HG02571 (cell line): Measurements from ENCODE around the gene RFX6.
"Not testable (repeated sequence)": the region's sequence is repeated elsewhere in the genome, so short reads cannot be mapped to it uniquely, and the experiment has no call there.

Experiments used
- ATAC-seq: cut with Tn5 transposase; IDR thresholded peaks from one replicate; pipeline ENCODE4 v1.9.1; 2021; ENCODE audit warnings: mild to moderate bottlenecking, moderate library complexity; ENCODE audit not compliant: unreplicated experiment

RFX6 gene, protein sequence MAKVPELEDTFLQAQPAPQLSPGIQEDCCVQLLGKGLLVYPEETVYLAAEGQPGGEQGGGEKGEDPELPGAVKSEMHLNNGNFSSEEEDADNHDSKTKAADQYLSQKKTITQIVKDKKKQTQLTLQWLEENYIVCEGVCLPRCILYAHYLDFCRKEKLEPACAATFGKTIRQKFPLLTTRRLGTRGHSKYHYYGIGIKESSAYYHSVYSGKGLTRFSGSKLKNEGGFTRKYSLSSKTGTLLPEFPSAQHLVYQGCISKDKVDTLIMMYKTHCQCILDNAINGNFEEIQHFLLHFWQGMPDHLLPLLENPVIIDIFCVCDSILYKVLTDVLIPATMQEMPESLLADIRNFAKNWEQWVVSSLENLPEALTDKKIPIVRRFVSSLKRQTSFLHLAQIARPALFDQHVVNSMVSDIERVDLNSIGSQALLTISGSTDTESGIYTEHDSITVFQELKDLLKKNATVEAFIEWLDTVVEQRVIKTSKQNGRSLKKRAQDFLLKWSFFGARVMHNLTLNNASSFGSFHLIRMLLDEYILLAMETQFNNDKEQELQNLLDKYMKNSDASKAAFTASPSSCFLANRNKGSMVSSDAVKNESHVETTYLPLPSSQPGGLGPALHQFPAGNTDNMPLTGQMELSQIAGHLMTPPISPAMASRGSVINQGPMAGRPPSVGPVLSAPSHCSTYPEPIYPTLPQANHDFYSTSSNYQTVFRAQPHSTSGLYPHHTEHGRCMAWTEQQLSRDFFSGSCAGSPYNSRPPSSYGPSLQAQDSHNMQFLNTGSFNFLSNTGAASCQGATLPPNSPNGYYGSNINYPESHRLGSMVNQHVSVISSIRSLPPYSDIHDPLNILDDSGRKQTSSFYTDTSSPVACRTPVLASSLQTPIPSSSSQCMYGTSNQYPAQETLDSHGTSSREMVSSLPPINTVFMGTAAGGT

GRCh38 chr6:116876635-116877611, at the start of gene RFX6:
Gene RFX6 (plus strand): TSS chr6:116877242. CDS start chr6:116877276, 34 bp downstream.
- ATAC-seq, result no peak

DNA sequence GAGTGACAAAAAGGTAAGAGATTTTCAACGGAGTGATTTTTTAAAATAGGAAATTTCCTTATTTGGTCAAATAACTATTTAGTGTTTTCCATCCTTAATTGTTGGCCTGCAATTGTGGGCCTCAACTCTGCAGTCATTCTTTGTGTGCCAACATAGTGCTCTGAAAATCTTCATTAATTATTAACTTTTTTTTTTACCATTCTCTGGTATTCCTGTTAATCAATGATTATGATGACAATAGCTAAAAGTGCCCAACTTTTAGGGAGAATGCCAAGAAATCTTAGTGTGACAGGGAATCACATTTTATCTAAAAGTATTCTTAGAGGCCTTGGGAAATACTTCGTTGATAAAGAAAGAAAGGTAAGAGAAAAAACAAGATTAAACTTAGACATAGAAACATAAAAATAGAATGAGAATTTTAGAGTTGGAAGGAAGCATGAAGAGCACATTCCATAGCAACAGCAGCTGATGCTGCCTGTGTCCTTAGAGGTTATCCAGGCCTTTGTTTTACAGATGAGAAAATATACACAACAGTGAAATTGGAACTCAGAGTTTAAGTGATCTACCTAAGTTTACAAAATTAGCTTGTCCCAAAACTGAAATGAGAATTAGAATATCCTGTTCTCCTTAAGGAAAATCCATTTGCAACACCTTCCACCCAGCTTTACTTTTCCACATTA, 49.3 kb upstream of the RFX6 start:
- ATAC-seq, result no peak

DNA sequence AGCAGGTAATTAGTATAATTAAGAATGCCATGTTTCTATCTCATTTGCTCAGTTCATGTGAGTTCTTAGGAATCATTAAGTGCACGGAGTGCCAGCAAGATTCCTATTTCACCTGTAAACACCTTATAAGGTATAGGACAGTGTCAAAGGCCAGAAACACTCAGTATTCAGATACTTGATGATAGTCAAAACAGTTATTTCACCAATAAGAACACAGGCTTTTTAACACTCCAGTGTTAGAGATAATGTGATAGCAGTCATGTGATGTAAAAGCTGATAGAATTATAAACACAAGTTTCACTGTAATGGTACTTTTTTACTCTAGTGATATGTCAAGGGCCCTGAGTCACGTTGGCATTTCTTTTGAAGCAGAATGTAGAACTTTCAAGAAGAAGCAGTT, 48.1 kb upstream of the RFX6 start, which contains the start of gene GPRC6A:
Gene GPRC6A, minus strand, starts transcription at position 101 of the 400 bp plus-strand sequence. Its CDS starts 70 bp downstream, at position 31.
- no peak for ATAC-seq

DNA sequence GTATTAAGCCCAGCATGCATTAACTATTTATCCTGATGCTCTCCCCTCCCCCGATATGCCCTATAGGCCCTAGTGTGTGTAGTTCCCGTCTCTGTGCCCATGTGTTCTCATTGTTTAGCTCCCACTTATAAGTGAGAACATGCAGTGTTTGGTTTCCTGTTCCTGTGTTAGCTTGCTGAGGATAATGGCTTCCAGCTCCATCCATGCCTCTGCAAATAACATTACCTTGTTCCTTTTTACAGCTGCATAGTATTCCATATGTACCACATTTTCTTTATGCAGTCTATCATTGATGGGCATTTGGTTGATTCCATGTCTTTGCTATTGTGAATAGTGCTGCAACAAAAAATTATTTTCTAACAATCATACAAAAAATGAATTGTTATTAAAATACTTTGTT, 42.5 kb upstream of the RFX6 start:
- ATAC-seq, result not testable (repeated sequence)

DNA sequence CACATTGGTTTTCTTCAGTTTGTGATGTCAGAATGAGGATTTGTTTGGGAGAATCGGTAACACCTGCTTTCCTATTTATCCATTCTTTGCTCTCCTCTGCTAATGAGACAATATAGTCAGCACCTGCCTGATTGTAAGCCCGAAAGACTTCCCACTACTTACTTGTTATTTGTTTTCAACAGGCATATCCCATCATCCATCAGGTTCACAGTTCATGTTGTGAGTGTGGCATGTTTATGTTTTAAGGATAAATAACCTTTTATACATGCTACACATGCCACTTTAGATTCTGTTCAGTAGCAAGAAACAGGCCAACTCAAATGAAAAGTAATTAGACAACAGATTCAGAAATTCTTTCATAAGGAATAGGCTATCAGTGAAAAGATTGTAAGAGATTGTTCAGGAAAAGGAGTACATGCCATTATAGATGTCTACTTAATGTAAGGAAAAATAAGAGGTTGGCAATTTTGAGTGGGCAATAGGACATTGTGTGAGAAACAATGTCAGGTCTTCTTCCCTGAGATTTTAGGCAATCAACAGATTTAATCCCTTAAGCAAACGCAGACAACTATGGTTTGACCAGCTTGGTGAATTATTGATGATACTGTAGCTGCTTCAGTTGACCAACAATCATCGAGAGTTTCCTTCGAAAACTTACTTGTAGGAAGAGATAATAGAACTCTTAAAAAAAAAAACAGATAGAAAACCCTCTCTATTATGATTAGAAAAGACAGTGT, 40.3 kb upstream of the RFX6 start:
- ATAC-seq, result no peak

DNA sequence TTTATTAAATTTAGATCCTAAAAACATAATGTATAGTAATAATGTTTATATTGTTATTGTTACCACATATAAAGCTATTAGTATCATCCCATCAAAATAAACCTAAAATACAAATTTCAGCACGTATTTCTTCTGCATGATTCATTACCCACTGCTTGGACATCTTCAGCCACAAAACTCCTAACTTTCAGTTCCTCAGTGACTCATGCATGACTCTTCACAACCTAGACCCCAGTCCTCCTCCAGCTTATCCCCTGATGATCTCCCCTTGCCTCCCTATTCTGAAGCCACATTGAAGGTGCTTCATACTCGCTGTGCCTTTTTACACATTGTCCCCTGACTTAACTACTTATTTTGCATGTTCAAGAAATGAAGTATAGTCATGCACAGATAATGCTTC, 37.0 kb upstream of the RFX6 start:
- no peak for ATAC-seq

DNA sequence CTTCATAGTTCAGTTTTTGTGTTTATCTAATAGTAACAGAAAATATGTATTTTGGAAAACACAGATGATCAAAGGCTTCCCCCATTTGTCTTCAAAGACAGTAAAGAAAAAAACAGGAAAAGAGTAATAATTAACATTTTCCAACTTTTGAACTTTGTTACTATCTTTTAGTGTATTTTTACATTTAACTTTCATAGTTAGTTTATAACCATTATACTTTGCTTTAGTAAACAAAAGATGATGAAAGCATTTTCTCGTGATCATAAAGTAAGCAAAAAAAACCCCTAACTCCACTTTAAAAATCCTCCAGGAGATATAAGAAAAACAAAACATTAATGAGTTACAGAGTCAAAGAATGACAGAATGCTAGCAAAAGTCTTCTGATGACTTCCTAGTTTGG, 34.6 kb upstream of the RFX6 start:
- no peak for ATAC-seq

DNA sequence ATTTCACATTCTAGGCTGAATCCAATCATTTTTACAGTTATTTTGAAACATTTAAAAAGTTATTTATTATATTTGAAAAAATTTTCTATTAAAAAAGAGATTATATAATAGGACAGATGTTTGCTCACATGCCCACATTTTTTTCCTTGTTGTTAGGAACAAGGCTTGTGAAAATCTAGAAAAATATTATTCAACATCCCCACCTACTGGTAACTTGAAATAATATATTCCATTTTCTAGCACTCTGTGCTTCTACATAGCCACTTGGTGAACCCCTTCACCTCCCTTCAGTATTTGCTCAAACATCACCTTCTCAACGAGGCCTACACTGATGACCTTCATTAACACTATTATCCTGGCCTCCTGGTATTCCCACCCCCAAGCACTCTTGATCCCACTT, 29.8 kb upstream of the RFX6 start:
- ATAC-seq, result no peak

DNA sequence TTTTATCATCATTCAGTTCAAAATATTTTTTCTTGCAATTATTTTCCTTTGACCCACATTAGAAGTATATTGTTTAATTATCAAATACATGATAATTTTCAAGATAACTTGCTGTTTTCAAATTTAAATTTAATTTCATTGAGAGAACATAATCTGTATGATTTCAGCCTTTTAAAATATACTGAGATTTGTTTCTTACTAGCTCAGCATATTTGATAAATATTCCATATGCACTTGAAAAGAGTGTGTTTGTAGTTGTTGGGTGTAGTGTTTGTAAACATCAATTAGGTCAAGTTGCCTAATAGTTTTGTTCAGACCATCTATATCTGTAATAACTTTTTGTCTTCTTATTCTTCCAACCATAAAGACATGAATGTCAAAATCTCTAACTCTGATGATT, 19.0 kb upstream of the RFX6 start:
- no peak for ATAC-seq

DNA sequence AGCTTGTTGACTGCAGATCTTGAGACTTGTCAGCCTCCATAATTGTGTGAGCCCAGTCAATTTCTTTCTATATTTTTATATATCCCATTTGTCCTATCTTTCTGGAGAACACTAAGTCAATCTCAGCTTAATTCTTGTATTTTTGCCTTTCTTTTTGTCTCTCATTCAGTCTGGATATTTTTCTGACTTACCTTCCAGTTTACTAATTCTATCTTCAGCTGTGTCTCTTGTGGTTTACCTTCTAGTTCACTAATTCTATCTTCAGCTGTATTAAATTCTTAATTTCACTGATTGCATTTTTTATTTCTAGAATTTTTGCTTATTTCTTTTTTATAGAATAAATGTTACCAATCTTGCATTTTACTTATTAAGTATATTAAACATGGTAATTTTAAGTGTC, 17.8 kb upstream of the RFX6 start:
- ATAC-seq, result no peak

DNA sequence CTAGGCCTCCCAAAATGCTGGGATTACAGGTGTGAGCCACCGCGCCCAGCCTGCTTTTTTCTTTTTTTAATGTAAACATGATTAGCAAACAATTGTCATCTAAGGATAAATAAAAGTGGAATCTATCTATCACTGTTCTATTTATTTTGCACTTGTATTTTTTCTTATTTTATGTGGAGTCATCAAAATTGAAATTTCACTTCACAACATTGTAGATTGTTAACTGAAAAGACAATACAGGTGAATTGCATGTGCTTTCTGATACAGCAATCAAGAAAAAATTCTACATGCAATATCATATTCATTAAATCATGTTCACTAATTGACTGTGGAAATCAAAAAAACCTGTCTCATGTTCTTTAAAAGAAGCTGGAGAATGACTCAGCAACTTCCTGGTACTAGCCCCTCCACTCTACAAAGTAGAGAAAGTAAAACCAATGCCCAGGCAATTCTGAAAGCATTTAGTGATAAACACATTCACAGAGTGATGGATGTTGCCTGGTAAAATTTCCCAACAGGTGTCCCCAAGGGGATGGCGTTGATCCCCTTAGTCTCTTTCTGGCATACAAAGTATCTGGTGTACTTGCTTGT, 10.7 kb upstream of the RFX6 start:
- peak; percentile 61 for ATAC-seq

DNA sequence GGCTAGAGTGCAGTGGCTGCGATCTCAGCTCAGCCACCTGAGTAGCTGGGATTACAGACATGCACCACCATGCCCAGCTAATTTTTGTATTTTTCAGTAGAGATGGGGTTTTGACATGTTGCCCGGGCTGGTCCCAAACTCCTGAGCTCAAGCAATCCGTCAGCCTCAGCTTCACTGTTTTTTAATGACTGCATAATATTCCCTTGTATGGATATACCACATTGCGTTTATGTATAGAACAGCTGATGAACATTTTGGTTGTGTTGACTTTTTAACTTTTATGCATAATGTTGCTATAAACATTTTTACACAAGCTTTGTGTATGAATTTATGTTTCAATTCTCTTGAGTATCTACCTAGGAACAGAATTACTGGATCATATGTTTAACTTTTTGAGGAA, 4.3 kb upstream of the RFX6 start:
- no peak for ATAC-seq

GRCh38 chr6:116876107-116876506, 935 bp upstream of the RFX6 start:
- no peak for ATAC-seq

DNA sequence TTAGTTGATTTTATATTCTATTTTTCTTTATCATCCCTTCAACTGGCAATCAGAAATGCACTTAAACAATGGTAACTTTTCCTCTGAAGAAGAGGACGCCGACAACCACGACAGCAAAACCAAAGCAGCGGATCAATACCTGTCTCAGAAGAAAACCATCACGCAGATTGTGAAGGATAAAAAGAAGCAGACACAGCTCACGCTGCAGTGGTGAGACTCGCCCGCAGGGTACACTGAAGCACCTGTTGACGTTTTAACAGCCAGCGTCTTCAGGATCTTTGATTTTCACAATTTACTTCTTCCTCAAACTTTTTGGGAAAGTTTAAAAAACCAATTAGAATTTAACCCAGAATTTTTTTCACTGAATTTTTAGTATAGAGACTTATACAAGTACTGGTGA, 701 bp downstream of the RFX6 start:
- no peak for ATAC-seq

DNA sequence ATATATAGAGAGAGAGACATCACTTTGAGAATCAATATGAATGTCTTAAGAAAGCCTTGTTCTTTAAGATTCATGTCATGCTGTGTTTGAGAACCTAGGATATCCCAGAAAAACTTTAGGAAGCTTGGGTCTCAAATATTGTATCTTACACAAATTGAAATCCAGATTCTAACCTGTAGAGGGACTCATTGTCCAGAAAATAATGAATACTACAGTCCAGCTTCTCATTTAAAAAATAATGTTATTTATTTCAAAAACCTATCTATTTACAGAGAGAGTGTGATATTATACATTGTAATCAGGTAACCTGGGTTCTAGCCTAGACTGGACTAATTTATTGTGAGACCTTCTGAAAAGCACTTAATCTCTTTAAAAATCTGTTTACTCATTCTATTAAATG, 4.2 kb downstream of the RFX6 start:
- no peak for ATAC-seq

DNA sequence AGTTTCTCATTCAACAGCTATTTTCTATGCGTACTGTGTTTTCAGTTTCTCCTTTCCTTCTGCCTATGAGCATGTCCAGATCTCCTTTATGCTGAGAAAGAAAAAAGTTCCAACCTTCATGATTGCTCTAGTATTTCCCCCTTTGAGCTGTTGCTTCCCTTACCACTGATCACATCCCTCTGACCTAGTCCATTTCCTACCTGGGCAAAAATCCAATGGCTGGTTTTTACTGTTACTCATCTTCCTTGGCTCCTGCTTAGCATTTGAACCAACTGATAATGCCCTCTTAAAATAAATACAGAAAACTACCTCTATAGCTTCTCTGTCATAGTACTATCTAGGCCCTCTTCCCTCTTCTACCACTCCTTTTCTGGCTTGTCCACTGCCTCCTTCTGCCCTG, 6.0 kb downstream of the RFX6 start:
- no peak for ATAC-seq

GRCh38 chr6:116884530-116884929, 7.5 kb downstream of the RFX6 start:
- no peak for ATAC-seq

DNA sequence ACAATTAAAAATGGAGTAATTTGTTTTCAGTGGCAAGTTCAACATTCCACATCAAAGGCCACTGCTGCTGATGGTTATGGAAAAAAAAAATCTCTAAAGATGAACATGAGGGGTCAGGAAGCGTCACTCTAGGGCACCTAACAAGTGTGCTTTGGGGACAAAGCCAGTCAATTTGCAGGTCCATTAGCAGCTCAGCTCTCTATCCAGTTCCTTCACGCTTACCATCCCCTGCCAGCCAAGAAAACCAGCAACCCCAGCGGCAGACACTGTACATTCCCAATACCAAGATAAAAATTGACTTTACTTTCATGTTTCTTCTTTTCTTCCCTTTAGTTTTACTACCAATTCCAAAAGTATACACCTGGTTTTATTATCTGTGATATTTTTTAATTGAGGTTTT, 10.1 kb downstream of the RFX6 start:
- ATAC-seq, result no peak

GRCh38 chr6:116887894-116888293, 10.9 kb downstream of the RFX6 start:
- no peak for ATAC-seq
